B cell (primary cell): ENCODE measurements around the gene MTF1.

Source experiments
- EZH2 ChIP-seq: IDR thresholded peaks from 2 replicates; pipeline ENCODE4 v1.6.1; 2012; ENCODE audit warnings: borderline replicate concordance, low read depth, mild to moderate bottlenecking, moderate library complexity, low read length; ENCODE audit not compliant: insufficient read depth, poor library complexity, severe bottlenecking
- TF ChIP-seq, protein P1 (sequence below): fragments of 200-600 bp; IDR thresholded peaks from one replicate; pipeline ENCODE4 v1.8.0; 2022; ENCODE audit warnings: antibody characterized with exemption, mild to moderate bottlenecking

DNA sequence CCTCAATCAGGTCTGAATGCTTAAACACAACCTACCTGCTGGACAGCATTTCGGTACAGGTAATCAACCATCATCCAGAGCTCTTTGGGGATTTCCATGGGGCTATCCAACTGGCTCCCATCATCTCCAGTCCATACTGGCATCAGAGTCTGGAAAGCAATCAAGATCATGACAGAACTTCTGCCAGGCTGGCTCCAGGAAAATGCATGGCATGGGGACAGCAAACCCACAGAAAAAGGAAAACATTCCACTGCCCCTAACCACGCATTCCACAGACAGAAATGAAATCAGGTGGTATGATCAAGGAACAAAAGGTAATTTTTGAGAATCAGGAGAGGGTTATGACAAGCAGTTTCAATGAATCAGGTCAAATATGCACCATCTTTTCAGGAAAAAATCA, 9.1 kb upstream of the MTF1 start:
- TF ChIP-seq, protein P1, sequence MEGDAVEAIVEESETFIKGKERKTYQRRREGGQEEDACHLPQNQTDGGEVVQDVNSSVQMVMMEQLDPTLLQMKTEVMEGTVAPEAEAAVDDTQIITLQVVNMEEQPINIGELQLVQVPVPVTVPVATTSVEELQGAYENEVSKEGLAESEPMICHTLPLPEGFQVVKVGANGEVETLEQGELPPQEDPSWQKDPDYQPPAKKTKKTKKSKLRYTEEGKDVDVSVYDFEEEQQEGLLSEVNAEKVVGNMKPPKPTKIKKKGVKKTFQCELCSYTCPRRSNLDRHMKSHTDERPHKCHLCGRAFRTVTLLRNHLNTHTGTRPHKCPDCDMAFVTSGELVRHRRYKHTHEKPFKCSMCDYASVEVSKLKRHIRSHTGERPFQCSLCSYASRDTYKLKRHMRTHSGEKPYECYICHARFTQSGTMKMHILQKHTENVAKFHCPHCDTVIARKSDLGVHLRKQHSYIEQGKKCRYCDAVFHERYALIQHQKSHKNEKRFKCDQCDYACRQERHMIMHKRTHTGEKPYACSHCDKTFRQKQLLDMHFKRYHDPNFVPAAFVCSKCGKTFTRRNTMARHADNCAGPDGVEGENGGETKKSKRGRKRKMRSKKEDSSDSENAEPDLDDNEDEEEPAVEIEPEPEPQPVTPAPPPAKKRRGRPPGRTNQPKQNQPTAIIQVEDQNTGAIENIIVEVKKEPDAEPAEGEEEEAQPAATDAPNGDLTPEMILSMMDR, result no peak
- TF ChIP-seq EZH2, result no peak
